WTC11 (cell line): ENCODE measurements around the gene SMDT1.

Experiments
- CTCF ChIP-seq: fragments of 200-600 bp; IDR thresholded peaks from 2 replicates; pipeline ENCODE4 v1.8.0; 2022; ENCODE audit warnings: antibody characterized with exemption
- E2F4 ChIP-seq: sonication (generic); formaldehyde crosslinking; IDR thresholded peaks from 2 replicates; pipeline ENCODE4 v1.8.1; 2022; ENCODE audit warnings: low read depth, mild to moderate bottlenecking, moderate library complexity, missing genetic modification reagents, borderline replicate concordance
- HMGA2 ChIP-seq: fragments of 250-450 bp; sonication (Bioruptor Pico); IDR thresholded peaks from 2 replicates; pipeline ENCODE4 v1.4.0; 2021; ENCODE audit warnings: mild to moderate bottlenecking, moderate library complexity
- MLX ChIP-seq: sonication (generic); formaldehyde crosslinking; IDR thresholded peaks from 2 replicates; pipeline ENCODE4 v1.8.1; 2023; ENCODE audit warnings: mild to moderate bottlenecking, missing genetic modification reagents, moderate library complexity
- NR3C1 ChIP-seq: sonication (generic); formaldehyde crosslinking; conservative IDR thresholded peaks from 2 replicates; pipeline ENCODE4 v1.8.1; 2023; ENCODE audit warnings: low read depth, mild to moderate bottlenecking, missing genetic modification reagents
- RORB ChIP-seq: fragments of 250-450 bp; sonication (Bioruptor Pico); IDR thresholded peaks from 2 replicates; pipeline ENCODE4 v1.9.0; 2021; ENCODE audit warnings: mild to moderate bottlenecking
- TCF7 ChIP-seq: sonication (generic); formaldehyde crosslinking; IDR thresholded peaks from 2 replicates; pipeline ENCODE4 v1.8.0; 2022; ENCODE audit warnings: mild to moderate bottlenecking, low read depth, missing genetic modification reagents, moderate library complexity
- USF1 ChIP-seq: sonication (generic); formaldehyde crosslinking; IDR thresholded peaks from 2 replicates; pipeline ENCODE4 v1.8.0; 2022; ENCODE audit warnings: mild to moderate bottlenecking, missing genetic modification reagents
- ZBTB43 ChIP-seq: sonication (generic); formaldehyde crosslinking; IDR thresholded peaks from 2 replicates; pipeline ENCODE4 v1.8.1; 2023; ENCODE audit warnings: mild to moderate bottlenecking, missing genetic modification reagents
- ZNF396 ChIP-seq: fragments of 250-450 bp; sonication (Bioruptor Pico); IDR thresholded peaks from 2 replicates; pipeline ENCODE4 v1.8.0; 2021; ENCODE audit warnings: mild to moderate bottlenecking, moderate library complexity, borderline replicate concordance
- ZNF423 ChIP-seq: fragments of 250-450 bp; sonication (Bioruptor Pico); IDR thresholded peaks from 2 replicates; pipeline ENCODE4 v2.1.2; 2022; ENCODE audit warnings: mild to moderate bottlenecking, moderate library complexity

- TF ChIP-seq ZNF396 (no peak), CTCF (no peak), ZBTB43 (CRISPR knock-in tag) (no peak), HMGA2 (CRISPR knock-in tag) (no peak), USF1 (CRISPR knock-in tag) (no peak), RORB (CRISPR knock-in tag) (no peak), NR3C1 (no peak), ZNF423 (CRISPR knock-in tag) (no peak), TCF7 (CRISPR knock-in tag) (no peak), E2F4 (CRISPR knock-in tag) (no peak), MLX (CRISPR knock-in tag) (no peak)
Measured at GRCh38 chr22:42072606-42073330, 6.7 kb upstream of the SMDT1 start.
